ENCODE results near the gene TSR3. TPM values are rescaled to one million over a fixed set of nuclear protein-coding genes. Genes with fewer than 3 reads are reported as not detected.

TSR3 gene
- total RNA-seq, 1 experiment from 2014 or later = 58.8 TPM

DNA sequence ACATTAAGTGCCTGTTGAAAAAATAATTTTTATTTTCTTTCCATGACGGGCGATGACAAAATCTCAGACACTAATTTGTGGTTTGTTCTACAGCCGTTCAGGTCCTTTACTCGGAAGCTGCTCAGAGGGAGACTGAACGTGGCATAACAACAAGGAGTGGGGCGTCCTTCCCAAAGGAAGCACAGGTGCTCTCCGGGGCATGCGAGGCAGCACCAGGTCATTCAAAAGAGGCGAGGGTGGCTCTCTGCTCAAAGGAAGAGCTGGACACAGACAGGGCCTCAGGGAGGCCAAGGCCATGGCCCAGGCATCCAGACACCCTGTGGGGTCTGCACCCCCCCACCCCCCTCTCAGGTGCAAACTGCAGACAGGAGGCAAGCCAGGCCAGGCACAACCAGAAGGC lies 46.7 kb upstream of the TSR3 start:
- Histone ChIP-seq H3K27ac (ENCODE audit: insufficient read length, low read depth, low read length) (no peak overlapping the region), H3K27me3 (ENCODE audit: insufficient read depth, low read length) (no peaks in the 10 kb centered on the region), H3K9ac (ENCODE audit: extremely low read depth, insufficient read length, low read length) (no peak overlapping the region), H3K14ac (ENCODE audit: insufficient read depth, low read length) (no peak overlapping the region), H3K23me2 (ENCODE audit: insufficient read length, low read depth, low read length, poor library complexity, severe bottlenecking) (no peaks in the 10 kb centered on the region), H4K5ac (ENCODE audit: insufficient read length, low read depth, low read length) (no peak overlapping the region), H3K79me2 (ENCODE audit: insufficient read depth, low read length) (no peaks in the 10 kb centered on the region), H2BK20ac (ENCODE audit: low read depth, low read length, poor library complexity, severe bottlenecking) (no peak overlapping the region), H3K23ac (ENCODE audit: insufficient read length, low read depth, low read length) (no peak overlapping the region), H2BK12ac (ENCODE audit: insufficient read length, low read depth, low read length) (no peak overlapping the region), H3K4me2 (ENCODE audit: insufficient read depth, insufficient read length, low read length) (no peak overlapping the region), H3K56ac (ENCODE audit: insufficient read length, low read depth, low read length) (no peak overlapping the region), H2BK15ac (ENCODE audit: low read depth, low read length) (no peak overlapping the region), H3K18ac (ENCODE audit: insufficient read length, low read depth, low read length) (no peak overlapping the region), H2AFZ (ENCODE audit: low read length) (no peak overlapping the region), H3T11ph (ENCODE audit: low read length) (no peak overlapping the region), H2AK5ac (ENCODE audit: insufficient read length, low read length) (no peak overlapping the region), H4K20me1 (ENCODE audit: control insufficient read depth, insufficient read depth, insufficient read length) (no peaks in the 10 kb centered on the region), H3K79me1 (ENCODE audit: insufficient read depth, low read depth, low read length, poor library complexity, severe bottlenecking) (no peaks in the 10 kb centered on the region), H3K9me3 (ENCODE audit: control insufficient read depth, low read depth, low read length) (no peaks in the 10 kb centered on the region), H2BK5ac (ENCODE audit: insufficient read length, low read length) (no peak overlapping the region), H2BK120ac (ENCODE audit: low read depth, low read length, poor library complexity, severe bottlenecking) (no peak overlapping the region), H3K4ac (ENCODE audit: low read depth, low read length) (no peak overlapping the region), H4K91ac (ENCODE audit: insufficient read length, low read depth, low read length) (no peak overlapping the region), H4K8ac (replicated peaks; ENCODE audit: insufficient read length, low read depth, low read length) (no peak overlapping the region), H3K4me1 (ENCODE audit: insufficient read depth, low read length) (no peaks in the 10 kb centered on the region)
- H3K9me3 Mint-ChIP-seq = no peaks in the 10 kb centered on the region
- no peak overlapping the region; a peak in 1 of 7 replicates for H3K27ac Mint-ChIP-seq
- no CpG with 5 or more reads among the region's 9 CpGs for WGBS (ENCODE audit: extremely low coverage, insufficient read length, low lambda C conversion rate)
- no peaks in the 10 kb centered on the region for H3K4me1 Mint-ChIP-seq
- TF ChIP-seq, protein P1, sequence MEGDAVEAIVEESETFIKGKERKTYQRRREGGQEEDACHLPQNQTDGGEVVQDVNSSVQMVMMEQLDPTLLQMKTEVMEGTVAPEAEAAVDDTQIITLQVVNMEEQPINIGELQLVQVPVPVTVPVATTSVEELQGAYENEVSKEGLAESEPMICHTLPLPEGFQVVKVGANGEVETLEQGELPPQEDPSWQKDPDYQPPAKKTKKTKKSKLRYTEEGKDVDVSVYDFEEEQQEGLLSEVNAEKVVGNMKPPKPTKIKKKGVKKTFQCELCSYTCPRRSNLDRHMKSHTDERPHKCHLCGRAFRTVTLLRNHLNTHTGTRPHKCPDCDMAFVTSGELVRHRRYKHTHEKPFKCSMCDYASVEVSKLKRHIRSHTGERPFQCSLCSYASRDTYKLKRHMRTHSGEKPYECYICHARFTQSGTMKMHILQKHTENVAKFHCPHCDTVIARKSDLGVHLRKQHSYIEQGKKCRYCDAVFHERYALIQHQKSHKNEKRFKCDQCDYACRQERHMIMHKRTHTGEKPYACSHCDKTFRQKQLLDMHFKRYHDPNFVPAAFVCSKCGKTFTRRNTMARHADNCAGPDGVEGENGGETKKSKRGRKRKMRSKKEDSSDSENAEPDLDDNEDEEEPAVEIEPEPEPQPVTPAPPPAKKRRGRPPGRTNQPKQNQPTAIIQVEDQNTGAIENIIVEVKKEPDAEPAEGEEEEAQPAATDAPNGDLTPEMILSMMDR (conservative IDR thresholded peaks at IDR 0.05) = no peak
- no peaks in the 10 kb centered on the region for H3K27me3 Mint-ChIP-seq (ENCODE audit: low read depth)
- peaks cover 7 to 37% (median 32%) of the 10 kb centered on the region in 3 experiments; a peak in 6 of 7 replicates for H3K36me3 Mint-ChIP-seq (ENCODE audit: insufficient read depth in 1 of 3, low read depth in 3 of 3)
- DNase-seq = no peak
- H3K4me3 Mint-ChIP-seq = no peak overlapping the region
